ENCODE results near the gene EPS8L2. TPM values are rescaled to one million over a fixed set of nuclear protein-coding genes. Genes with fewer than 3 reads are reported as not detected.
A peak's percentile ranks its signal among the peaks of the same experiment; 100 is the strongest.

The EPS8L2 gene
- total and polyA plus RNA-seq, 2 of the 8 experiments (the other 6 are each of a cell fraction or from before 2014, with no cell fraction given), result 38.5 to 57.0 TPM

DNA sequence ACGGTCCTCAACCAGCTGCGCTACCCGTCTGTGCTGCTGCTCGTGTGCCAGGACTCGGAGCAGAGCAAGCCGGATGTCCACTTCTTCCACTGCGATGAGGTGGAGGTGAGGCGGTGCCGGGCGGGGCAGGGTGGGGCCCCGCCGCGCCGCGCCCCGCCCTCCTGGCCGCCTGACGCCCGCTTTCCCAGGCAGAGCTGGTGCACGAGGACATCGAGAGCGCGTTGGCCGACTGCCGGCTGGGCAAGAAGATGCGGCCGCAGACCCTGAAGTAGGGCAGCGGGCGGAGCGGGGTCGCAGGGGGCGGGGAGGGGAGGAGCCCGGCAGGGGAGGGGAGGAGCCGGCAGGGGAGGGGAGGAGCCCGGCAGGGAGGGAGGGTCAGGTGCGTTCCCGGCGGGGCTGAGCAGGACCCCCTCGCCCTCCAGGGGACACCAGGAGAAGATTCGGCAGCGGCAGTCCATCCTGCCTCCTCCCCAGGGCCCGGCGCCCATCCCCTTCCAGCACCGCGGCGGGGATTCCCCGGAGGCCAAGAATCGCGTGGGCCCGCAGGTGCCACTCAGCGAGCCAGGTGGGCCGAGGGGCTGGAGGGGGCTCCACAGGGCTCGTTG lies 14.7 kb downstream of the EPS8L2 start:
- Histone ChIP-seq H4K8ac (ENCODE audit: extremely low read depth, insufficient read depth, low read length) (no peak overlapping the region), H2BK20ac (ENCODE audit: low read length) (no peak overlapping the region), H4K91ac (replicated peaks; ENCODE audit: insufficient read length, low read length) (no peak overlapping the region), H3K4ac (replicated peaks; ENCODE audit: insufficient read length, low read depth, low read length) (no peak overlapping the region), H2AFZ (ENCODE audit: low read length) (no peak overlapping the region), H2BK12ac (ENCODE audit: low read depth, low read length) (peak overlapping the region; percentile 63; the same call in 1 of the 2 replicates), H3K36me3 (ENCODE audit: control insufficient read depth in 2 of 4, insufficient read depth in 4 of 4, low read length in 3 of 4) (no peaks in the 10 kb centered on the region), H3K4me3 (ENCODE audit: extremely low read depth in 1 of 4, insufficient read depth in 2 of 4, low read depth in 3 of 4, low read length in 4 of 4) (peak overlapping the region in 3 of 4 experiments; percentile 19 to 49 (median 36); a peak in 5 of 8 replicates), H2BK120ac (replicated peaks; ENCODE audit: low read depth, low read length) (no peak overlapping the region), H3K56ac (replicated peaks; ENCODE audit: insufficient read length, low read depth, low read length) (no peak overlapping the region), H3K27me3 (replicated peaks in 1 of 4; ENCODE audit: control insufficient read depth in 3 of 4, extremely low read depth in 1 of 4, insufficient read depth in 3 of 4, low read length in 3 of 4) (peaks cover 0 to 8% (median 8%) of the 10 kb centered on the region in 4 experiments; a peak in 4 of 7 replicates), H3K23me2 (ENCODE audit: low read depth, low read length) (peaks cover 4% of the 10 kb centered on the region; the same call in 1 of the 2 replicates), H3K14ac (ENCODE audit: insufficient read length) (no peak overlapping the region), H2AK5ac (ENCODE audit: low read depth, low read length) (no peak overlapping the region), H4K20me1 (replicated peaks in 1 of 2; ENCODE audit: control insufficient read depth in 1 of 2, insufficient read depth in 2 of 2, low read length in 2 of 2) (no peaks in the 10 kb centered on the region), H2BK5ac (ENCODE audit: low read depth, low read length) (0 out of 2 replicates have a peak overlapping the region, but pooled peaks have one; percentile 49), H3K4me2 (ENCODE audit: insufficient read depth in 1 of 2, low read depth in 2 of 2, low read length in 2 of 2) (peak overlapping the region; percentile 25 to 79; a peak in 3 of 4 replicates), H3K79me2 (ENCODE audit: control insufficient read depth in 1 of 2, insufficient read depth in 2 of 2, low read length in 2 of 2) (no peaks in the 10 kb centered on the region), H2BK15ac (ENCODE audit: low read length) (no peak overlapping the region), H3K4me1 (replicated peaks in 1 of 4; ENCODE audit: control insufficient read depth in 3 of 4, insufficient read depth in 4 of 4, low read length in 3 of 4) (peaks cover 0 to 12% (median 7%) of the 10 kb centered on the region in 4 experiments; a peak in 5 of 7 replicates), H3K9me3 (ENCODE audit: insufficient read depth in 2 of 2, low read depth in 1 of 2, low read length in 1 of 2) (no peaks in the 10 kb centered on the region), H3K79me1 (ENCODE audit: low read depth, low read length) (no peaks in the 10 kb centered on the region), H3K18ac (ENCODE audit: extremely low read depth, low read length) (peak overlapping the region; percentile 51), H4K5ac (ENCODE audit: insufficient read length, low read depth, low read length) (no peak overlapping the region), H3K9ac (replicated peaks in 1 of 4; ENCODE audit: extremely low read depth in 1 of 4, low read depth in 3 of 4, low read length in 3 of 4) (no peak overlapping the region), H3K23ac (ENCODE audit: insufficient read length) (no peak overlapping the region), H3K27ac (ENCODE audit: low read depth, low read length) (no peak overlapping the region)
- DNase-seq (ENCODE audit: low read depth in 1 of 2, low spot score in 2 of 2) (peak in 1 of 2 experiments; percentile 86), FAIRE-seq (no peak)
- CTCF ChIA-PET (ENCODE audit: partially characterized antibody), result interaction anchor here (0.5 to 15.4 kb wide), 11 partner anchors 9 to 90 kb away, joined by 3 to 395 read pairs (median 6); partner anchors contain the start of genes EPS8L2, TALDO1 and TMEM80
- WGBS, 2 experiments (ENCODE audit: extremely low coverage in 1 of 2, insufficient coverage in 1 of 2, insufficient read length in 1 of 2, insufficient replicate concordance in 2 of 2, low coverage in 1 of 2, low lambda C conversion rate in 2 of 2, missing lambda C conversion rate in 1 of 2), result 36% methylated on average over 8 of the region's 53 CpGs; no CpG with 5 or more reads in 1 of the 2 experiments
- POLR2A ChIA-PET (ENCODE audit: partially characterized antibody), result interaction anchor here (0.6 to 3.5 kb wide), 9 partner anchors 18 to 185 kb away, joined by 3 to 25 read pairs (median 3); partner anchors contain the start of genes DRD4, HRAS and TALDO1
- TF ChIP-seq SP1 (IDR thresholded peaks at IDR 0.05; ENCODE audit: low read depth, low read length) (0 out of 2 replicates have a peak, but pooled peaks have one; percentile 35), POLR2A (IDR thresholded peaks at IDR 0.05; ENCODE audit: control extremely low read depth in 1 of 2, low read depth in 2 of 2, low read length in 2 of 2) (peak in 1 of 2 experiments; percentile 55; a peak in 2 of 3 replicates), TAF1 (IDR thresholded peaks at IDR 0.05; ENCODE audit: low read depth, low read length) (peak; percentile 55; the same call in 1 of the 2 replicates), ZNF274 (IDR thresholded peaks at IDR 0.05; ENCODE audit: borderline replicate concordance, extremely low read depth, low read length) (no peak), CBX5 (IDR thresholded peaks at IDR 0.05; ENCODE audit: low read depth, low read length) (no peak), TBP (IDR thresholded peaks at IDR 0.05; ENCODE audit: low read depth, low read length) (peak; percentile 29; the same call in 1 of the 2 replicates)
- TF ChIP-seq, protein P1, sequence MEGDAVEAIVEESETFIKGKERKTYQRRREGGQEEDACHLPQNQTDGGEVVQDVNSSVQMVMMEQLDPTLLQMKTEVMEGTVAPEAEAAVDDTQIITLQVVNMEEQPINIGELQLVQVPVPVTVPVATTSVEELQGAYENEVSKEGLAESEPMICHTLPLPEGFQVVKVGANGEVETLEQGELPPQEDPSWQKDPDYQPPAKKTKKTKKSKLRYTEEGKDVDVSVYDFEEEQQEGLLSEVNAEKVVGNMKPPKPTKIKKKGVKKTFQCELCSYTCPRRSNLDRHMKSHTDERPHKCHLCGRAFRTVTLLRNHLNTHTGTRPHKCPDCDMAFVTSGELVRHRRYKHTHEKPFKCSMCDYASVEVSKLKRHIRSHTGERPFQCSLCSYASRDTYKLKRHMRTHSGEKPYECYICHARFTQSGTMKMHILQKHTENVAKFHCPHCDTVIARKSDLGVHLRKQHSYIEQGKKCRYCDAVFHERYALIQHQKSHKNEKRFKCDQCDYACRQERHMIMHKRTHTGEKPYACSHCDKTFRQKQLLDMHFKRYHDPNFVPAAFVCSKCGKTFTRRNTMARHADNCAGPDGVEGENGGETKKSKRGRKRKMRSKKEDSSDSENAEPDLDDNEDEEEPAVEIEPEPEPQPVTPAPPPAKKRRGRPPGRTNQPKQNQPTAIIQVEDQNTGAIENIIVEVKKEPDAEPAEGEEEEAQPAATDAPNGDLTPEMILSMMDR (IDR thresholded peaks at IDR 0.05; ENCODE audit: control extremely low read depth in 1 of 3, insufficient read depth in 1 of 3, low read depth in 1 of 3, low read length in 3 of 3), result peak in 1 of 3 experiments; percentile 30; a peak in 2 of 4 replicates
- TF ChIP-seq, protein P2, sequence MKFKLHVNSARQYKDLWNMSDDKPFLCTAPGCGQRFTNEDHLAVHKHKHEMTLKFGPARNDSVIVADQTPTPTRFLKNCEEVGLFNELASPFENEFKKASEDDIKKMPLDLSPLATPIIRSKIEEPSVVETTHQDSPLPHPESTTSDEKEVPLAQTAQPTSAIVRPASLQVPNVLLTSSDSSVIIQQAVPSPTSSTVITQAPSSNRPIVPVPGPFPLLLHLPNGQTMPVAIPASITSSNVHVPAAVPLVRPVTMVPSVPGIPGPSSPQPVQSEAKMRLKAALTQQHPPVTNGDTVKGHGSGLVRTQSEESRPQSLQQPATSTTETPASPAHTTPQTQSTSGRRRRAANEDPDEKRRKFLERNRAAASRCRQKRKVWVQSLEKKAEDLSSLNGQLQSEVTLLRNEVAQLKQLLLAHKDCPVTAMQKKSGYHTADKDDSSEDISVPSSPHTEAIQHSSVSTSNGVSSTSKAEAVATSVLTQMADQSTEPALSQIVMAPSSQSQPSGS (IDR thresholded peaks at IDR 0.05; ENCODE audit: low read length), result no peak

All from H1 (cell line).